T-cell (primary cell): ENCODE data around the gene ABTB2. TPM values are rescaled to one million over a fixed set of nuclear protein-coding genes. Genes with fewer than 3 reads are reported as not detected.

Source experiments
- ATAC-seq, 4 experiments: fragments of 200-7000 bp in 3 of 4; fragments of 150-1000 bp in 1 of 4; cut with Tn5 transposase; replicated peaks in 1 of 4; 1 replicate in 3 of 4; 2 replicates in 1 of 4; pipeline ENCODE4 v1.10.0; 2021; ENCODE audit warnings: moderate library complexity in 3 of 4, mild to moderate bottlenecking in 2 of 4, moderate number of reproducible peaks in 1 of 4
- CTCF ChIA-PET, 2 donors: fragments of 300-600 bp; sonication (Branson Sonifier 250); formaldehyde crosslinking; loops; one replicate each; lab custom pipeline; 2022; ENCODE audit warnings: antibody characterized with exemption in 2 of 2; lab: Charles Lee
- POLR2A ChIA-PET, 2 donors: fragments of 300-600 bp; sonication (Branson Sonifier 250); formaldehyde crosslinking; loops; one replicate each; lab custom pipeline; 2022; ENCODE audit warnings: antibody characterized with exemption in 2 of 2; lab: Charles Lee
- DNase-seq, 35 experiments: peaks; one replicate each; pipeline versions ENCODE4 v3.0.0 to v3.0.0-alpha.2; 2013 to 2023
- H3K27ac ChIP-seq: one replicate; pipeline ENCODE4 v1.5.1; 2013; ENCODE audit warnings: low read length
- H3K27me3 ChIP-seq, 2 experiments: replicated peaks in 1 of 2; 1 replicate in 1 of 2; 2 replicates in 1 of 2; pipeline versions ENCODE4 v1.6.1 to v1.7.0; 2013; ENCODE audit warnings: low read length in 1 of 2, mixed read lengths in 1 of 2; ENCODE audit not compliant: control insufficient read depth in 2 of 2, insufficient read depth in 2 of 2; ENCODE audit errors: extremely low read depth in 1 of 2
- H3K36me3 ChIP-seq, 2 donors: 1 replicate in 1 of 2; 2 replicates in 1 of 2; pipeline versions ENCODE4 v1.6.1 to v1.7.0; 2013; ENCODE audit warnings: low read length in 1 of 2; ENCODE audit not compliant: control insufficient read depth in 2 of 2, insufficient read depth in 1 of 2; ENCODE audit errors: extremely low read depth in 1 of 2
- H3K4me1 ChIP-seq, 2 experiments: 1 replicate in 1 of 2; 2 replicates in 1 of 2; pipeline versions ENCODE4 v1.6.1 to v1.7.0; 2013; ENCODE audit warnings: low read length in 2 of 2, mixed read lengths in 1 of 2; ENCODE audit not compliant: insufficient read depth in 2 of 2, control insufficient read depth in 1 of 2; ENCODE audit errors: extremely low read depth in 1 of 2
- H3K4me3 ChIP-seq, 2 donors: 1 replicate in 1 of 2; 2 replicates in 1 of 2; pipeline versions ENCODE4 v1.5.1 to v1.7.0; 2013; ENCODE audit warnings: mild to moderate bottlenecking in 2 of 2, low read length in 1 of 2, moderate library complexity in 1 of 2; ENCODE audit not compliant: control insufficient read depth in 1 of 2; ENCODE audit errors: extremely low read depth in 1 of 2
- H3K9me3 ChIP-seq: 2 replicates; pipeline ENCODE4 v1.7.0; 2013
- H3K27ac Mint-ChIP-seq, 2 donors: one replicate each; pipeline ENCODE4 v1.8.0; 2020 to 2021; ENCODE audit warnings: mild to moderate bottlenecking in 2 of 2, mixed read lengths in 2 of 2
- H3K27me3 Mint-ChIP-seq, 2 donors: one replicate each; pipeline ENCODE4 v1.8.0; 2021 to 2022; ENCODE audit warnings: mixed read lengths in 2 of 2
- H3K36me3 Mint-ChIP-seq: one replicate; pipeline ENCODE4 v1.8.0; 2021; ENCODE audit warnings: mixed read lengths
- H3K4me1 Mint-ChIP-seq, 3 donors: one replicate each; pipeline ENCODE4 v1.8.0; 2020 to 2022; ENCODE audit warnings: mixed read lengths in 3 of 3, mild to moderate bottlenecking in 1 of 3
- H3K4me3 Mint-ChIP-seq, 3 donors: one replicate each; pipeline ENCODE4 v1.8.0; 2020 to 2022; ENCODE audit warnings: mild to moderate bottlenecking in 3 of 3, mixed read lengths in 3 of 3, moderate library complexity in 3 of 3
- H3K9me3 Mint-ChIP-seq, 3 donors: one replicate each; pipeline ENCODE4 v1.8.0; 2020 to 2022; ENCODE audit warnings: mixed read lengths in 3 of 3
- WGBS: methylation state at CpG from one replicate; pipeline ENCODE4 v1.1.5; 2013; ENCODE audit warnings: missing lambda C conversion rate; ENCODE audit not compliant: insufficient coverage; 5-methylcytosine and 5-hydroxymethylcytosine counted together
- total RNA-seq, 35 experiments: library from RNA in 6 of 35; stranded (reverse) in 6 of 35; fragments of 120-200 nt in 1 of 35; gene quantifications; one replicate each; pipeline versions ENCODE4 v1.2.1 to v1.2.4 and lab custom pipeline; 2013 to 2026

ABTB2 gene
- total RNA-seq, 5 donors from 2014 or later (not counting 1 experiment from before 2014, with no cell fraction given): 0.50 to 0.93 (median 0.82) TPM

DNA sequence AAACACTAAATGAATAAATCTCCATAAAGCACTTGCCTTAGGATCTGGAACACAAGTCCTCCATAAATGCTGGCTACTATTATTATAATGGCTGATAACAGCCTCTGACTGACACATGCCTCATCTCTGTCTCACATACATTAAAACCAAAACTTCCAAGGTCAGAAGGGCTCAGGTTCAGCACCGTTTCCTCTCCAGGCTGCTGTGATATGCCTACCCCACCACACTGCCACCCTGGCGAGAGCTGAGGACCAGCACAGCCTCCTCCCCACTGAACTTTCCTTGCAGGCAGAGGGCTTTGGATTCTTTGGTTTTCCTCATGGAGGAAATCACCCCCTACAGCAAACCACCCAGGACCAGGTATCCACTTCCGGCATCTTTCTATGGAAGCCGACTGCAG, 112.8 kb downstream of the ABTB2 start:
- Histone ChIP-seq H3K9me3 (no peaks in the 10 kb centered on the region), H3K4me3 (no peak overlapping the region), H3K4me1 (peaks cover 26 to 37% of the 10 kb centered on the region in 2 experiments), H3K36me3 (no peaks in the 10 kb centered on the region), H3K27me3 (peaks cover 0 to 4% of the 10 kb centered on the region in 2 experiments), H3K27ac (no peak overlapping the region)
- DNase-seq (no peak), ATAC-seq (no peak)
- Mint-ChIP-seq H3K27me3 (no peaks in the 10 kb centered on the region), H3K36me3 (no peaks in the 10 kb centered on the region), H3K4me3 (no peak overlapping the region), H3K27ac (no peak overlapping the region), H3K4me1 (peaks cover 39 to 45% (median 42%) of the 10 kb centered on the region in 3 donors), H3K9me3 (no peaks in the 10 kb centered on the region)
- 100% methylated on average over 3 of the region's 4 CpGs for WGBS
- CTCF ChIA-PET: no interaction called here
- POLR2A ChIA-PET: interaction anchor here in 1 of 2 donors (0.5 kb wide), 1 partner anchor 381 kb away, joined by 3 read pairs; no protein-coding TSS in a partner anchor

DNA sequence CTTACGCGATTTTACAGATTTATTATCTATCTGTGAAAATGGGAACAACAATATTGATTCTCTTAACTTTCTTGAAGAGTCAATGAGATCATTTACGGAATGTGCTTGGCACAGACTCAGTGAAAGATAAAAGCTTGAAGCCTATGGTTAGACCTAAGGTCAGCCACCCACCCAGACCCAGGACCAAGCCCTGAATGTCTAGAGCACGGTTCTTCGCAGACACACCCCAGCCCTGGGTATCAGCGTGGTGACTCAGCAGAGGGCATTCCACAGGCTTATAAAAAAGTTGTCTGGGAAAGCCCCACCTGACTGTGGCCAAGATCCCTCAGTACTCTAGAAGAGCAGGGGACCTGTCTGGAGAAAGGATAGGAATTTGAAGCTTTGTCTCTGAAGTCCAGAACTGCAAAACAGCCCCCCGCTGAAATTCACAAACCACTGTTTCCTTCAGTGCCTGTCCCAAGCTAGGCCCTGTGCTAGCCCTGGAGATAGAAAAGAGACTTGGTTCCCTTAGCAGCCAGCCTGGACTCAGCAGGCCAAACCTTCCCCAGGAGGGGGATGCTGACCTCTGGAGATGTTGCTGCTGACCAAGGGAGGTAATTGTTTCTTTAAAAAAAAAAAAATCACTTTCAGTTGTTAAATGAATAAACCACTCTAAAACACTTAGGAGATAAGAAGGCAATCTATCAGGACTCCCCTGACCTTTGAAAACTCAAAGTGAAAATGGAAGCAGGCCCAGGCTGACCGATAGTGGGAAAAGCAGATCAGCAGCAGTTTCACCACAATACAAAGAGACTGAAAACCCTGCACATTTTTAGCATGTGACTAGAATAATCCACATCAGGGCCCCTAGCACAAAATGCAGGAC, 114.0 kb downstream of the ABTB2 start:
- Histone ChIP-seq H3K4me3 (no peak overlapping the region), H3K36me3 (no peaks in the 10 kb centered on the region), H3K27ac (no peak overlapping the region), H3K4me1 (peaks cover 16 to 25% of the 10 kb centered on the region in 2 experiments), H3K27me3 (no peaks in the 10 kb centered on the region), H3K9me3 (no peaks in the 10 kb centered on the region)
- Mint-ChIP-seq H3K27me3 (no peaks in the 10 kb centered on the region), H3K36me3 (no peaks in the 10 kb centered on the region), H3K9me3 (no peaks in the 10 kb centered on the region), H3K4me3 (no peak overlapping the region), H3K27ac (no peak overlapping the region), H3K4me1 (peaks cover 27 to 33% (median 30%) of the 10 kb centered on the region in 3 donors)
- ATAC-seq: no peak
- CTCF ChIA-PET: interaction anchor here in 1 of 2 donors (0.7 kb wide), 1 partner anchor 237 kb away, joined by 3 read pairs; no protein-coding TSS in a partner anchor
- 83% methylated on average over 2 of the region's 8 CpGs for WGBS
- no peak for DNase-seq
- POLR2A ChIA-PET: interaction anchor here in 1 of 2 donors (0.6 kb wide), 1 partner anchor 16 kb away, joined by 3 read pairs; no protein-coding TSS in a partner anchor

GRCh38 chr11:34242037-34242625, 115.7 kb downstream of the ABTB2 start:
- Histone ChIP-seq H3K27me3 (no peaks in the 10 kb centered on the region), H3K36me3 (no peaks in the 10 kb centered on the region), H3K27ac (no peak overlapping the region), H3K4me3 (no peak overlapping the region), H3K4me1 (peaks cover 3 to 10% of the 10 kb centered on the region in 2 experiments), H3K9me3 (no peaks in the 10 kb centered on the region)
- peaks cover 11 to 17% (median 13%) of the 10 kb centered on the region in 3 donors for H3K4me1 Mint-ChIP-seq
- ChIA-PET CTCF (interaction anchor here in 1 of 2 donors (0.6 to 1.1 kb wide), 2 partner anchors 9 to 842 kb away, joined by 3 to 4 read pairs; no protein-coding TSS in a partner anchor), POLR2A (no interaction called here)
- no peak overlapping the region for H3K4me3 Mint-ChIP-seq
- H3K27me3 Mint-ChIP-seq: no peaks in the 10 kb centered on the region
- H3K27ac Mint-ChIP-seq: no peak overlapping the region
- H3K9me3 Mint-ChIP-seq: no peaks in the 10 kb centered on the region
- WGBS: 82% methylated on average over 6 of the region's 11 CpGs
- H3K36me3 Mint-ChIP-seq: no peaks in the 10 kb centered on the region
- DNase-seq (no peak), ATAC-seq (peak in 2 of 4 experiments; percentile 16 to 20)

DNA sequence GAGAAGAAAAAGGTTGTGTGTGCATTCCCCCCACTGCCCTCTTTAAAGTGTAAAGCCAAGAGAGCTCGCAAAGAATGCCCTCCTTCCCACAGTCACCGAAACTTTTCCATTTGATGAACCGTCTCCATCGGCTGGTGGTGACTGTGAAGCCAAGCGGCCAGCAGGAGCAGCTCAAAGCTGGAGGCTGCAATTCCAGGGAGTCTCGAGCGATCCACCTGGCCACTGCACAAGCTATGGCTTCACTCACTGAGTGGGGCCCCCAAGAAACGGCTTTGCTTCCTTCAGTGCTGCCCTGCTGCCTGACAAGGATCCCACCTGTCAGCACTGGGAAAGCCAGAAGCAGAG, 117.7 kb downstream of the ABTB2 start:
- no peak overlapping the region for H3K4me3 Mint-ChIP-seq
- no peaks in the 10 kb centered on the region for H3K9me3 Mint-ChIP-seq
- H3K4me1 Mint-ChIP-seq: peaks cover 8 to 18% (median 15%) of the 10 kb centered on the region in 3 donors
- no peak overlapping the region for H3K4me3 ChIP-seq
- H3K36me3 Mint-ChIP-seq: no peaks in the 10 kb centered on the region
- no peaks in the 10 kb centered on the region for H3K36me3 ChIP-seq
- H3K9me3 ChIP-seq: no peaks in the 10 kb centered on the region
- WGBS: 77% methylated on average over 8 of the region's 8 CpGs
- ATAC-seq: no peak
- no peak overlapping the region for H3K27ac ChIP-seq
- CTCF ChIA-PET: no interaction called here
- peaks cover 0 to 4% of the 10 kb centered on the region in 2 donors for H3K27me3 Mint-ChIP-seq
- DNase-seq: no peak
- peaks cover 0 to 7% of the 10 kb centered on the region in 2 experiments for H3K27me3 ChIP-seq
- H3K4me1 ChIP-seq: peaks cover 0 to 7% of the 10 kb centered on the region in 2 experiments
- POLR2A ChIA-PET: no interaction called here
- H3K27ac Mint-ChIP-seq: no peak overlapping the region

DNA sequence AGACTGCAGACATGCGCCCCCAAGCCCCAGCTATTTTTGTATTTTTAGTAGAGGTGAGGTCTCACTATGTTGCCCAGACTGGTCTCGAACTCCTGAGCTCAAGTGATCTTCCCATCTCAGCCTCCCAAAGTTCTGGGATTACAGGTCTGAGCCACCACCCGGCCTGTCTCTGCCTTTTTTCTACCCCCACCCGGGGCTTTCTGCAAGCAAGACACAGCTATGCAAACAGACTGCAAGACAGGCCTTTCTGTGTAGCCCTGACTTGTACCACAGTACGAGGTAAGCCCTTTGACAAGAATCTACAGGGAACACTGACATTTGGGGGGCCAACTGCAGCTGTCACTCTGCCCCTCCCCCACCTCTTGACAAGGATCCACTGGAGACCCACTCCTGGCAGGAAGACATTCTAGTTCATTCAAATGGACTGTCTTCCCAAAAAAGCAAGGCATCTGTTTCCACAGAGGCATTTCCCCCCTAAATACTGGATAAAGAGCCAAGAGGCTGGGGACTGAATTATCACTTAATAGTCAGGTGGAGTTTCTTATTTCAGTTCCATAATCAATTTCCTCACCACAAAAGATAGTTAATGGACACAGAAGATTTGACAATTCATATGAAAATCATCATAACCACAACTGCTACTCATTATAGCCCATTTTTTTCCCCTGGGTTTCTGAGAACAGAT, 118.2 kb downstream of the ABTB2 start:
- WGBS: 81% methylated on average over 4 of the region's 5 CpGs
- H3K4me1 ChIP-seq: peaks cover 0 to 8% of the 10 kb centered on the region in 2 experiments
- ATAC-seq: no peak
- no peaks in the 10 kb centered on the region for H3K9me3 ChIP-seq
- H3K4me3 Mint-ChIP-seq: no peak overlapping the region
- H3K36me3 Mint-ChIP-seq: no peaks in the 10 kb centered on the region
- no peak for DNase-seq
- H3K4me1 Mint-ChIP-seq: peaks cover 10 to 17% (median 16%) of the 10 kb centered on the region in 3 donors
- POLR2A ChIA-PET: no interaction called here
- H3K36me3 ChIP-seq: no peaks in the 10 kb centered on the region
- no peak overlapping the region for H3K27ac Mint-ChIP-seq
- peaks cover 0 to 7% of the 10 kb centered on the region in 2 experiments for H3K27me3 ChIP-seq
- H3K4me3 ChIP-seq: no peak overlapping the region
- H3K27ac ChIP-seq: no peak overlapping the region
- H3K27me3 Mint-ChIP-seq: peaks cover 0 to 4% of the 10 kb centered on the region in 2 donors
- no peaks in the 10 kb centered on the region for H3K9me3 Mint-ChIP-seq
- CTCF ChIA-PET: no interaction called here

GRCh38 chr11:34238966-34239365, 118.8 kb downstream of the ABTB2 start:
- WGBS: 66% methylated on average over 4 of the region's 6 CpGs
- Histone ChIP-seq H3K4me1 (peaks cover 5 to 15% of the 10 kb centered on the region in 2 experiments), H3K9me3 (no peaks in the 10 kb centered on the region), H3K36me3 (no peaks in the 10 kb centered on the region), H3K27me3 (peaks cover 0 to 10% of the 10 kb centered on the region in 2 experiments), H3K4me3 (no peak overlapping the region), H3K27ac (no peak overlapping the region)
- peaks cover 13 to 22% (median 19%) of the 10 kb centered on the region in 3 donors for H3K4me1 Mint-ChIP-seq
- ATAC-seq (no peak), DNase-seq (no peak)
- ChIA-PET CTCF (no interaction called here), POLR2A (no interaction called here)
- H3K27ac Mint-ChIP-seq: no peak overlapping the region
- no peaks in the 10 kb centered on the region for H3K36me3 Mint-ChIP-seq
- no peaks in the 10 kb centered on the region for H3K9me3 Mint-ChIP-seq
- no peak overlapping the region for H3K4me3 Mint-ChIP-seq
- H3K27me3 Mint-ChIP-seq: peaks cover 0 to 4% of the 10 kb centered on the region in 2 donors
